NB4 (cell line): ENCODE measurements around the gene PLXNC1.

ENCODE experiments used
- CTCF ChIP-seq: IDR thresholded peaks from one replicate; pipeline ENCODE4 v1.5.1; 2012; ENCODE audit warnings: low read depth, low read length
- POLR2A ChIP-seq: IDR thresholded peaks from 2 replicates; pipeline ENCODE4 v1.6.1; 2011; ENCODE audit warnings: mild to moderate bottlenecking; ENCODE audit not compliant: insufficient read length; ENCODE audit errors: extremely low read depth

DNA sequence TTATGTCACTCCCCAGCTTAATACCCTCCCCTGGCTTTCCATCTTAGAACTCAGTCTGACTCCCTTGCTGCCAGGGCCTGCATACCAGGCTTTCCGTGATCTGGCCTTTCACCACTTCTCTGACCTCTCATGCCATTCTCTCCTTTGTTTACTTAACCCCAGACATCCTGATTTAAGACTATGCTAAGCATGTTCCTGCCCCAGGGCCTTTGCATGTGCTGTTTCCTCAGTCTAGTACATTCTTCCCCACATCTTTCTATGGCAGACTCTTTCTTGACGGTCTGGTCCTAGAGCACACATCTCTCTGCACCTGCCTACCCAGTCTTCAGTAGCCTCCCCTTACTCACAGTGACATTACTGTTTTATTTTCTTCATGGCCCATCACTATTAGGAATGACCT is 42.2 kb downstream of the PLXNC1 start:
- no peak for TF ChIP-seq CTCF
- TF ChIP-seq POLR2A, result no peak
